NCI-H510A treated with DMSO at 0.1 percent for 48 hours (cell line): ENCODE measurements around the gene TMPRSS9.

Source experiments
- DNase-seq: peaks from one replicate; lab custom pipeline; 2025; lab: John Stamatoyannopoulos, UW

TMPRSS9 gene

DNA sequence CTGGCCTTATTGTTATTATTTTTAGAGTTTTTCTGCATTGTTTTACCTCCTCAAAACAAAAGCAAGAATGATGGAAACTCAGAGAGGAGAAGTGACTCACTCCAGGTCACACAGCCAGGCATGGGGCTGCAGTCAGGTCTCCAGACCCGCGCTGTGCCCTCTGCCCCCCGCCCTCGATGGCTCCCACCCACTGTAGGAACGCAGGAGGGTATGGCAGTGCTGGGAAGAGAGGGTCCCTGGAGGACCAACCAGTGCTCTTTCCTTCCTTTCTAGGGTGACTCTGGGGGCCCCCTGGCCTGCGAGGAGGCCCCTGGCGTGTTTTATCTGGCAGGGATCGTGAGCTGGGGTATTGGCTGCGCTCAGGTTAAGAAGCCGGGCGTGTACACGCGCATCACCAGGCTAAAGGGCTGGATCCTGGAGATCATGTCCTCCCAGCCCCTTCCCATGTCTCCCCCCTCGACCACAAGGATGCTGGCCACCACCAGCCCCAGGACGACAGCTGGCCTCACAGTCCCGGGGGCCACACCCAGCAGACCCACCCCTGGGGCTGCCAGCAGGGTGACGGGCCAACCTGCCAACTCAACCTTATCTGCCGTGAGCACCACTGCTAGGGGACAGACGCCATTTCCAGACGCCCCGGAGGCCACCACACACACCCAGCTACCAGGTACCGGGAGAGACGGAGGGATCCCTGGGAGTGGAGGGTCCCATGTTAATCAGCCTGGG lies 61.7 kb downstream of the TMPRSS9 start:
- no peak for DNase-seq

DNA sequence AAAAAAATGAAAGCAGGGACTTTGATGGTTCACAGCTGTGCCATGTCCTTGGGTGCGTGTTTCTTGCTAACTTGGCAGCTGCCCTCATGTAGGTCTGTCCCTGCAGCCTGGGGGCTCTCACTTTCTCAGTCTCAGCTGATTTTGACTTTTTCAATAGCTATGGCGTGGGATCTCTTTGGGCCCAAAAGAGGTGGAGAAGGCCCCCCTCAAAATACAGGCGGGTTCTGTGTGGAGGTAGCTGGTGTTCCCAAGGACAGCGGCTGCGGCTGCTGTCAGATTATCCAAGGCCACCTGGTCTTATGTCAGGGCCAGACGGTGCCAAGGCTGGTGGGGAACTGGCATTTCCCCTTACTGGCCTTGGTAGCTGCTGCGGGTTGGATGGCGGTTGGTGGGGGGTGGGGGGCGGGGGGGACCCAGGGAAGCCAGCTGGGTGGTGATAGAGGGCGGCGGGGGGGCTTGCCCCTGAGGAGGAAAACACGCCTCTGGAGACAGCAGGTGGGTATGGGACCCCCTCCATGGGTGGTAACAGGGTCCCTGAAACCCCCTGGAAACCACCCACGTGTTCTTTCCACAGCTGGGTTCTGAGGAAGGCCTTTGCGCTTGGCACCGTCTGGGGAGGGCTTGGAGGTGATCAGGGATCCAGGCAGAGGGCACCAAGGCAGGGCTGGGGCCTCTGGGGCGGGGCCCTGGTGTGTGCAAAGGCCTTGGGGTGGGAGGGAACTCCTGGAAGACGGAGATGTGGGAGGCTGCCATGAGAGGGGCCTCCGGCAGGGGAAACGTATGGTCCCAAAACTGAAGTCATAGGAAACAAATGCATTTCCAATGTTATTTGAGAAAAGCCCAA lies 63.2 kb downstream of the TMPRSS9 start:
- no peak for DNase-seq

DNA sequence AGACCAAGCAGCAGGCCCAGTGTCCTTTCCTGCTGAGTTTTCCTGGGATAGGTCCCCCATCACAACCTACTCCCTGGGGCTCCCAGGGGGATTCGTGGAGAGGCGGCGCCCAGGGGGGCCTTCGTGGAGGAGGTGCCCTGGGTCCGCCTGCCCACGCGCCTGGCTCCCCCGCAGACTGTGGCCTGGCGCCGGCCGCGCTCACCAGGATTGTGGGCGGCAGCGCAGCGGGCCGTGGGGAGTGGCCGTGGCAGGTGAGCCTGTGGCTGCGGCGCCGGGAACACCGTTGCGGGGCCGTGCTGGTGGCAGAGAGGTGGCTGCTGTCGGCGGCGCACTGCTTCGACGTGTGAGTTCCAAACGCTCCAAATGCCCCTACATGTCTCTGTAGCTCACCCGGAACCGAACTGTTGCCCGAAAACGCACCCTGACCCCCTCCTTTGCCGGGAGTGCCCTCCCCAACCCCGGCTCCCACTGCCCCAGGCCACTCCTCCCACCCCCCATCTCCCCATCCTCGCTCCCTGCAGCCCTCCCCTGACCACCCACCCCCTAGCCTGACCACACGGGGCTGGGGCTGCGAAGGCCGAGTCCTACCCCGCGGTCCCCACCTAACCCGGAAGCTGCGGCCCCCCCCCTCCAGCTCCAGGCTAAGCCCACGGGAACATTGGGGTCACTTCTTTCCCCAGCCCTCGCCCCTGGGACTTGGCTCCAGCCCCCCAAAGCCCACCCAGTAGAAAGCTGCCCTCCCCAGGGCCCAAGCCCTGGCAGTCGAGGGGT lies 64.0 kb downstream of the TMPRSS9 start:
- DNase-seq = no peak

DNA sequence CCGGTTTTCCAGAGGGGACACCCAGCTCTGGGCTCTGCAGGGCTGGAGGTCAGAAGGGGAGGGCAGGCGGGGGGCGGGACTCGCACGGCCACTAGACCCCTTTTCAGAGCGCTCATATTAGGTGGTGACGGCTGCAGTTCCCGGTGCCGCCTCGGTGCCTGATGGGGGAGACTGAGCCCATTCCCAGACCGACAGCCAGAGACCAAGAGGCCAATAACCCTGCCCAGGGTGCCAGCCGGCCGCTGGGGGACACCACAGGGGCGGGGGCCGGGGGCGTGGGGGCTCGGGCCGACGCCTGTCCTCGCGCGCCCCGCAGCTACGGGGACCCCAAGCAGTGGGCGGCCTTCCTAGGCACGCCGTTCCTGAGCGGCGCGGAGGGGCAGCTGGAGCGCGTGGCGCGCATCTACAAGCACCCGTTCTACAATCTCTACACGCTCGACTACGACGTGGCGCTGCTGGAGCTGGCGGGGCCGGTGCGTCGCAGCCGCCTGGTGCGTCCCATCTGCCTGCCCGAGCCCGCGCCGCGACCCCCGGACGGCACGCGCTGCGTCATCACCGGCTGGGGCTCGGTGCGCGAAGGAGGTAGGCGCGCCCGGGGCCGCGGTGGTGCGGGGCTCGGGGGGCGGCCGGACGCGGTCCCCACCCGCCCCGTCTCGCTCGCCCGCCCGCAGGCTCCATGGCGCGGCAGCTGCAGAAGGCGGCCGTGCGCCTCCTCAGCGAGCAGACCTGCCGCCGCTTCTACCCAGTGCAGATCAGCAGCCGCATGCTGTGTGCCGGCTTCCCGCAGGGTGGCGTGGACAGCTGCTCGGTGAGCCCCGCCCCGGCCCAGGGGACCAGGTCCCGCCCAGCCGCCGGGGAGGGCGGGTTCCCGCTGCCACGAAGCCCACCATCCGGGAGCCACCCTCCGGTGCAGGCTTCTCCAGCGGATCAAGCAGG lies 64.9 kb downstream of the TMPRSS9 start:
- DNase-seq = no peak

DNA sequence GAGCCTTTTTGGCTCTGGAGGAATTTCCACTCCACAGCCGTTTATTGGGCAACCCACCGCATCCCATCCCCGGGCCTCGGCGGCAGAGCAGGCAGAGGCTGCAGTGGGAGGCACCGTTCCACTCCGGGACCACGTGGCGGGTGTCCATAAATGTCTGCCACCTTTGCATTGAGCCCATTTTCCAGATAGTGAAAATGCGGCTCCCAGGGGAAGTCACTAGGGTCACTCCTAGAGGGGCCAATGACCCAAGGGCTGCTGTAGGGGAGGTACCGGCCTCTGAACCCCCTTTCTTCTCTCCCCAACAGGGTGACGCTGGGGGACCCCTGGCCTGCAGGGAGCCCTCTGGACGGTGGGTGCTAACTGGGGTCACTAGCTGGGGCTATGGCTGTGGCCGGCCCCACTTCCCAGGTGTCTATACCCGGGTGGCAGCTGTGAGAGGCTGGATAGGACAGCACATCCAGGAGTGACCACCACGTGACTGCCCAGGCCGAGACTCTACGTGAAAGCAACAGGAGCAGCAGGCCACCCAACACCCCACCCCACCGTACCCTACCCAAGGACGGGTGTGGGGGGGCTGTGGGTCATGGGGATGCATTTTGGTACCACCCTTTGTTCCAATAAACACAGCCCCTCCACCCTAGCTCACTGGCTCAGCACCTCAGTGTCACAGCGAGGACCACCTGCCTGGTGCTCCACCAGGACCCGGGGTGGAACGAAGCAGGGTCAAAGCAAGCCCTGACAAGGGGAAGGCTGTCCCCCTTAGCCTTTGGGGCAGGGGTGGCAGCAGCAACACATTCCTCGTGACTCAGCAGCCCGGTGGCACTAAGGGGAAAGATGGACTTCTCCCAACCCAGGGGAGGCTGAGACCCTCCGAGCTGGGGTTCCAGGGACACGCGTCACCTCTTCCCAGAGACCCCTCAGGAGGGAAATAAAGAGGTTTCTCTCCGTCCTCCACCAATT lies 65.8 kb downstream of the TMPRSS9 start:
- DNase-seq = no peak

DNA sequence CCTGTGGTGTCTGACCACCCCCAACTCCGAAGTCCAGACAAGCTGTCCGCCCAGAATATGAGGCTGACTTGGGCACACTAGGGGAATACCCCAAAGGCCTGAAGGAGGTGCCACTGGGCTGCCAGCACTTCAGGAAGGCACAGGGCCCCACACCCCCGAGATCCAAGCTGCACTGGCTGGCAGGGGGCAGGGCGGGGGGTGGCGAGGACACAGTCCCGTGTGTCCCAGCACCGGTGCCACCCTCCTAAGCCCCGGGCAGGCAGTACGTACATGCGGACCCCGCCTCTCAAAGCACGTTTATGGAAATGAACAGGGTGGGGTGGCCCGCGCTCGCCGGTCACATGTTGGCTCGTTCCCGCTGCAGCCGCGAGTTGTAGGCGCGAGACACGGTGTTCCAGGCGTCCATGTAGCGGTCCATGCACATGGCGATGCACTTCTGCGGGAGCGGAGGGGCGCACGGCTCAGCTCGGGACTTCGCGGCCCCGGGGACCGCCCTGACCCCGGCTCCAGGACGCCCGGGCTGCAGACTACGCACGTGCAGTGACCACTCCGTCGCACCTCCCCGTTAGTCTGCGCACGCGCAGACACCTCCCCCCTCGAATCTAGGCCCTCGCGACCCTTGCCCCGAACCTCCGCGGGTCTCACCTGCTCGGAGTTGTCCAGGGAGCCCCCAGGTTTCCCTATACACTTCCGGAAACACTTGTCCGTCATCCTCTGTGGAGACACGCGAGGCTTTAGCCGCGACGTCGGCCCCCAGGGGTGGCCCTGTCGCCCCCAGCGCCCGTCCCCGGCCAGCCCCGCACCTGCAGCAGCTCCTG lies 66.8 kb downstream of the TMPRSS9 start:
- no peak for DNase-seq

DNA sequence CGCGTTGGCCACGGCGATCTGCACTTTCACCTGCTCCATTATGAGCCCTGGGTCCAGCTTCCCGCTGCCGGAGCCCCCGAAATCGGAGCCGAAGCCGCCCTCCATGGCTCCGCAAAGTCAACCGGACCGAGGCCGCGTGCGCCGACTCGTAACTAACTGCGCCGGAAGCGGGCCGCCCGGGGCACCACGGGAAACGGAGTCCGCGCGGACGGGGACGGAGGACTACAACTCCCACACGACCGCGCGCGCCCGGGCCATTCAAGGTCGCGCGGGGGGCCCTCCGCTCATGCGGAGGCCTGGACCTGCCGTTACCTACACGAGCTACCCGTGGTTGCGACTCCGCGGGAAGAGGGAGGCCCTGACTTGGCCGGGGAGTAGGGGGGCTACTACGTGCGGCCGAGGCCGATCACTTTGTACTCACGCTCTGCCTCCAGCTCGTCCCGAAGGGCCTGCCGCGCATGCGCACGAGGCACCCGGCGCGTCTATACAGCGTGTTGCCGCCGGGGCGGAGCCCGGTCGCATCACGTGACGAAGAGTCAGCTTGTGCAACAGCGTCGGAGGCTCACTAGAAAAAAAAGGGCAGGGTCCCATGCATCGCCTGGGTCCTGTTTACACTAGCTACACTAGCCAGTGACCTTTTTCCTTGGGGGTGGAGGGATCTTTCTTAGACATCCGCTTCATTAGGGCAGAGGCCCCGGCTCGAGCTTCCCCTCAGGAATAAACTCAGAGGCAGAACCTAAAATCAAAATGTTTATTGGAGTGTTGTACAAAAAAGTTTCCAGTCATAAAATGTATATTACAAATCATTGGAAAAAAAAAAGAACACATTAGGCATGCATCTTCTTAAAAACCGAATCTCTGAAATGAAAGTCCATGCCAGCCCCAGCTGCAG lies 67.6 kb downstream of the TMPRSS9 start, which contains the start of gene TIMM13:
Gene TIMM13, minus strand, starts transcription at position 158 of the 892 bp plus-strand sequence. Its CDS starts 53 bp downstream, at position 105.
- DNase-seq = peak; percentile 81

DNA sequence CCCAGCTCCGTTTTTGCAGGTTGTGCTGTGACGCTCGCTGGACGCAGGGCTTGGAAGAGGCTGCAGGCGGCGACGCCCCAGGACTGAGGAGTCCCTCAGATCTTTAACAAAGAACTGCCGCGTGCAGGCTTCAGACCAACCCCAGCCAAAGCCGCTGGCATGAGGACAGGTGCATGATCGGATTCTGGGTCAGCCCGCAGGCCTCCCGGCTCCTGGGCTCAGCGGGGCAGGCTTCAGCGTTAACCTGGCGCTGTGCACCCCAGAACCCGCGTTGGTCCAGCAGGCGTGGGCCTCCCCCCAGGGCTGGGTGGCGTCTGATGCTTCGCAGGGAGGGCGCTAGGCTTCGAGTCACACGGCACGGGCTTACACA lies 68.2 kb downstream of the TMPRSS9 start:
- no peak for DNase-seq

DNA sequence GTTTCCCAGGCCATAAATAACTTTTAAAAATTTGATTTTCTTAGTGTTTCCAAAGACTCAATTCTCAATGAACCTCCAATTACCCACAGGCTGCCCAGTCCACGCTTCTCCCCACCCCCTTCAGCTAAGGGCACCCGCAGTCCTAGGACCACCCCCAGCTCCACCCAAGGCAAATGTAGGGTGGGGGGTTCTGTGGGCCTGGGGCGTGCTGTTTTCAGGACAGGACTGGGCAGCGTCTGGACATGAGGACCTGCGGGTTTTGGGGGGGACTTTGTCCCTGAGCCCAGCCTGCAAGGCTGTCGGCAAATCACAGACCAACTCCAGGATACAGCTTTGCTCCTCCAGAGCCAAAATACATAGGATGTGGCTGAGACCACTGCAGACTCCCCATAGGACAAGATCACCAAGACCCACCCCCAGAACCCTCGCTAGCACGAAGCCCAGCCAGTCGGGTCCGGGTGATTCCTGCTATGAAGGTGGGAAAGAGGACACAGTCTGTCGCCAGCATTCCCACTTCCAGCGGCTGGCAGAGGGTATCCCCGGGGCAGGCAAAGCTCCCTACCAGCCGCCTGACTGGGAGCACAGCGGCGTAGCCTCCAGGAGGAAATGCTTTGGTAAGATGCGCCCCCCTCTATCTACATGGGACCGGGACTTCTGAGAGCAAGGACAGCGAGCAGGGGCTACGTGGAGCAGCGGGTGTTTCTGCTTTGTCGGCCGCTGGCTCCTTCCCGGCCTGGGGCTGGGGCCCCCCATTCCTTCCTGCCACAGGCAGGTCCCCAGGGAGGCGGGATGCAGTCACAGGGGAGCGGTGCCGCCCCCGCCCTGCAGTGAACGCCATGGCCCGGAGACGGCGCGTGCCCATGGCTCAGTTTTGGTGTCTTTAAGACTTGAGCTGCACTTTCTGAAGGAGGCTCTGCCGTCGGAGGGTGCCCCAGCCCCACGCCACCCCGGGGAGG lies 69.0 kb downstream of the TMPRSS9 start:
- DNase-seq = no peak

DNA sequence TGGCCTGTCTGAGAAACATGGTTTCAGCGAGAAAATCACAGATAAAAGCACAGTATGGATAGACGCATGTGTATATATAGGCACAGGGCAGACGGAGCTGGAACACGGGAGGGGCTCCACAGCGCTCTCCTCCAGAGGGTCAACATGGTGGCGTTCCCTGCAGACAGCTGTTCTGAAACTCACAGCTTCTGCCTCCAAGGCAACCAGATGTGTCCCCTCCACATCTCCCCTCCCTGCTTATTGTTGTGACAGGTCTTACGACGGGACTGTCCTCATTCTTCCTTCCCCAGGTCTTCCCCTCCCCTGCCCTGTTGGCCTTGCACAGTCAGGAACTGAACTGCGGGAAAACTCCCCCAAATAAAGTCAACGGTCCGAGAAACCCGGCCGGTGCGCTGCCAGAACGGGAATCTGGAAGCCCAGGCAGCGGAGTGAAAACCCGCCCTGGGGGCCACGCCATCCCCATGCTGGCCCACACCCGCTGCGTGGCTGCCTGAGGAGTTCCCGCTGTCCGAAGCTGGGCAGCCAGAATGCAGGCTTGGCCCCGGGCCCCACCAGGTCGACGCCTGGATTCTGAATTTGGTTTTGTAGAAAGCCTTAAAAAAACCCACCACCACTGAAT lies 70.0 kb downstream of the TMPRSS9 start:
- DNase-seq = no peak

DNA sequence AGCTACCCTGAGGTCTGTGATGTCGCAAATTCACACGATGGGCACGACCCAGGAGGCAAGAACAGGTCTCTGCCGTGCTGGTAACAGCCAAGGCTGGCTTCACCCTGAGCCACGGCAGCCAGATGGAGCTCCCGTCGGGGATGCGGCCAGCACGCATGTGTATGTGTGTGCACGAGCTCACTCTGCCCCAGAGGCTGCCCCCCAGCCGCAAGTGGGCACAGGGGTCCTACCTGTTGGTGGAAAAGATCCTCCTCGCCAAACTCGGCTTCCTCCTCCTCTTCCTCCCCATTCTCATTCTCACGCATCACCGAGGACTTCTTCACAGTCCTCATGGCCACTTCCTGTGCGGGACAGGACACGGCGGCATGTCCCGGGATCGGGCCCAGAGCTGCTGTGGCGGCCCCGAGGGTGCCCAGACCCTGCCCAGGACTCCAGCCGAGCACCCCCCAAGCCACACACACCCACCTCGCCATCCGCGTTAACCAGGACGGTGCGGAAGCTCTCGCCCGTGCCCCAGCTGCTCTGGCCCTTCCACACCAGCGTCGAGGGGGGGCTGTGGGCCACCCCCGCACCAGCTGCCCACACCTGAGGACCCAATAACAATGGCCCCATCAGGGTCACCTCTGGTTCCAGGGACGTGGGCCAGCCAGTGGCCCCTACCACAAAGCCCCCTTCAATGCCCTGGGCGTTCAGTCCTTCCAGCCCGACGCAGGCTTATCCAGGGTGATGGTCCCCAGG lies 71.4 kb downstream of the TMPRSS9 start:
- no peak for DNase-seq

DNA sequence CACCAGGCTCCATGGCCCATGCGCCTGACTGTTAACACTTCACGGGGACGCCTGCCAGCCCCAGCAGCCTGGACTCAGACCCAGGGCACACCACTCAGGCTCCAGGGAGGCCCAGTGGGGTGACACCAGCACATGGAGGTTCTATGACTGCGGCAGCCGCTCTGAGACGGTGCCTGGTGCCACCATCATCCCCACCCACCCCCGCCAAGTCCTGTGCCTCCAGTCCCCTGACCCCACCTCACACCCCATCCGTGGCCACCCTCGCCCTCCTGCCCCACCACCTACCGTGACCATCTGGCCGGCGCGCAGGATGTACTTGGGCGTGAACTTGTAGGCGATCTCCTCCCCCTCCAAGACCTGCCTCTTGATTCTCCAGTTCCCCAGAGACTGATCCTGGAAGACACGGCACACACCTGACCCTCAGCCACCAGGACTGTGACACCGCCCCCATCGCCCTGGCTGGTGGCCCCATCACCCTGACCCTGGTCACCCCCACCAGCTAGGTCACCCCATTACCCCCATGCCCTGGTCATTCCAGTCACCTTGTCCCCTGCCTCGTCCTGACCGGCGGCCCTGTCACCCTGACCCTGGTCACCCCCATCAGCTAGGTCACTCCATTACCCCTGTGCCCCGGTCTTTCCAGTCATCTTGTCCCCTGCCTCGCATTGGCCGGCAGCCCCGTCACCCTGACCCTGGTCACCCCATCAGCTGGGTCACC lies 72.2 kb downstream of the TMPRSS9 start:
- DNase-seq = no peak

DNA sequence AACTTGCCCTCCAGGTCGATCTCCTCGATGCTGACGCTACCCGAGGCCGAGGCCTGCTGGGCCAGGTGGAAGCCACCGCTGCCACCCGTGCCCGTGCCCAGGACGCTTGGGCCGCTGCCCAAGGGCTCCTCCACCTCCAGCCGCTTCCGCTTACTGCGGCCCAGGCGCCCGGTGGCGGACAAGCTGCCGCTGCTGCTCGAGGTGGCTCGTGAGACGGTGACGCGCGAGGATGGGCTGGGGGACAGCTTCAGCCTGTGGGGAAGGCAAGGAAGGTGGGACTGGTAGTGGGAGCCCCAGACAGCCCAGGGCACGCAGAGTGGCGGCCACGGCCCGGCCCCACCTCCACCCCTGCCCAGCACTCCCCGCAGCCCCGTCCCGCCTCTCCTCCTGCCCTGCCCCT lies 73.8 kb downstream of the TMPRSS9 start:
- no peak for DNase-seq

DNA sequence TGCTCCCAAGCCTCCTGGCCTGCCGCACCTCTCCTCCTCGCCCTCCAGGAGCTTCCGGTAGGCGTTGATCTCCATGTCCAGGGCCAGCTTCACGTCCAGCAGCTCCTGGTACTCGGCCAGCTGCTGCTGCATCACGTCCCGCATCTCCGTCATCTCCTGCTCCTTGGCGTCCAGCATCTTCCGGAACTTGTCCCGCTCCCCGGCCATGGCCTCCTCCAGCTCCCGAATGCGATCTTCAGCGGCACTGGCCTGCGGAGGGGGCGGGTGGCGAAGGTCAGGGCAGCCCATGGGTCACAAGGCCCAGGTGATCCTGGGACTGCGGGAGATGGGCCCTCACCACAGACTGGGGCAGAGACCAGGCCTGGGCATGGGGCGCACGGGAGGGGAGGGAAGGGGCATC lies 74.2 kb downstream of the TMPRSS9 start:
- DNase-seq = no peak

DNA sequence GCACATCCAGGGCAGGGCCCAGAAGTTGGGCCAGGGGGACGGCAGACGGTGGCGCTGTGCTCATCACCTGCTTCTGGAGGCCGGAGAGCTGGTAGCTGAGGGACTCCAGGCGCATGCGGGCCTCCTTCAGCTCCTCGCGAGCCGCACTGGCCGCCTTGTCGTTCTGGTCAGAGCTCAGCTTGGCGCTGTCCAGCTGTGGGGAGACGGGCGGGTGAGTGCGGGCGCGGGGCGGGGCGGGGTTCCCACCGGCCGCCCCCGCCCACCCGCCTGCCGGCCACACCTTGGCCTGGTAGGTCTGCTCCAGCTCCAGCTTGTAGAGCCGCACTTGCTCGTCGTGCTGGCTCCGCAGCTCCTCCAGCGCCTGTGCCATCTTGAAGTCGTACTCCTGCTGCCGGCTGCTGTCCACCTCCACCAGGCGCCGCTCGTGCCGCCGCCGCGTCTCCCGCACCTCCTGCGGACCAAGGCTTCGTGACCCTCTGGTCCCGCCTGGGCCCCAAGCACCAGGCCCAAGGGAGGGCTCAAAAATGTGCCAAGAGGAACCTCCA lies 74.7 kb downstream of the TMPRSS9 start:
- no peak for DNase-seq
